Measurements from ENCODE around the gene ZNF205. TPM values are rescaled to one million over a fixed set of nuclear protein-coding genes. Genes with fewer than 3 reads are reported as not detected.
"Not testable (repeated sequence)": the region's sequence is repeated elsewhere in the genome, so short reads cannot be mapped to it uniquely, and the experiment has no call there.

ZNF205 gene

GRCh38 chr16:3168729-3169128 is 56.3 kb downstream of the ZNF205 start:
- H2BK120ac ChIP-seq (ENCODE audit: low read depth, low read length), result not testable (repeated sequence)

More at GRCh38 chr16:3168729-3169128, 56.3 kb downstream of the ZNF205 start:
- H2BK12ac ChIP-seq (ENCODE audit: low read length in 2 of 2); H4K91ac ChIP-seq (ENCODE audit: low read length); H3K36me3 ChIP-seq (ENCODE audit: control insufficient read depth in 1 of 2, insufficient read depth in 2 of 2, low read depth in 1 of 2, low read length in 2 of 2); H3K27ac ChIP-seq (ENCODE audit: low read length, poor library complexity, severe bottlenecking); H2AFZ ChIP-seq (ENCODE audit: low read depth, low read length); H3K9ac ChIP-seq (ENCODE audit: low read length); H3K4ac ChIP-seq (ENCODE audit: low read depth in 1 of 2, low read length in 2 of 2); H3K4me3 ChIP-seq (ENCODE audit: insufficient read depth in 1 of 2, low read depth in 1 of 2, low read length in 2 of 2); H3K9me3 ChIP-seq (ENCODE audit: control insufficient read depth, low read length); H4K8ac ChIP-seq (ENCODE audit: low read length); H3K23ac ChIP-seq (ENCODE audit: low read length in 2 of 2); H2AK5ac ChIP-seq (ENCODE audit: low read length, severe bottlenecking); H2BK5ac ChIP-seq (ENCODE audit: low read depth, low read length, poor library complexity, severe bottlenecking); H3K79me1 ChIP-seq (replicated peaks; ENCODE audit: low read length, poor library complexity, severe bottlenecking); H2BK15ac ChIP-seq (ENCODE audit: low read depth, poor library complexity, severe bottlenecking); H3K18ac ChIP-seq (ENCODE audit: low read depth in 1 of 2, low read length in 2 of 2); H3K14ac ChIP-seq (ENCODE audit: low read length in 2 of 2); DNase-seq; H3K4me2 ChIP-seq (ENCODE audit: low read length, poor library complexity, severe bottlenecking): not testable (repeated sequence)
- Histone ChIP-seq H3K27me3 (ENCODE audit: control insufficient read depth in 1 of 2, insufficient read depth in 1 of 2, low read length in 2 of 2) (peaks cover 59 to 75% of the 10 kb centered on the region in 2 experiments), H3K4me1 (ENCODE audit: control insufficient read depth, insufficient read depth, low read depth, low read length) (peaks cover 20% of the 10 kb centered on the region)
- 96% methylated on average over 7 of the region's 7 CpGs for WGBS

Small RNA genes lying within 50 kb of the gene (small RNA-seq; reads per million reads assigned to genes)
- not detected for gene RNU1-22P (ENCODE audit: low read depth)
